ENCODE measurements around the gene TRAF6. TPM values are rescaled to one million over a fixed set of nuclear protein-coding genes. Genes with fewer than 3 reads are reported as not detected.
A peak's percentile ranks its signal among the peaks of the same experiment; 100 is the strongest.

TRAF6 gene
- total RNA-seq, 1 donor from 2014 or later = 10.9 TPM

GRCh38 chr11:36449561-36450096, 60.4 kb downstream of the TRAF6 start:
- DNase-seq = no peak
- H3K9me3 Mint-ChIP-seq = no peaks in the 10 kb centered on the region
- peaks cover 67% of the 10 kb centered on the region for H3K36me3 Mint-ChIP-seq (ENCODE audit: low read depth)
- H3K4me1 Mint-ChIP-seq = peaks cover 37% of the 10 kb centered on the region
- H3K4me3 Mint-ChIP-seq = peak overlapping the region; percentile 69
- peaks cover 3% of the 10 kb centered on the region for H3K27me3 Mint-ChIP-seq
- intact Hi-C loops (cut with micrococcal nuclease) = no loop called here
- peak overlapping the region; percentile 71 for H3K27ac Mint-ChIP-seq

- DNase-seq = no peak
- Mint-ChIP-seq H3K27me3 (peaks cover 4% of the 10 kb centered on the region), H3K27ac (no peak overlapping the region), H3K4me1 (peaks cover 30% of the 10 kb centered on the region), H3K9me3 (no peaks in the 10 kb centered on the region), H3K4me3 (no peak overlapping the region), H3K36me3 (ENCODE audit: low read depth) (peaks cover 74% of the 10 kb centered on the region)
- intact Hi-C loops (cut with micrococcal nuclease) = loop anchor here (1.0 kb wide), 1 partner anchor 44 kb away; no protein-coding TSS in a partner anchor
Measured at GRCh38 chr11:36447947-36448346, 62.1 kb downstream of the TRAF6 start.

DNA sequence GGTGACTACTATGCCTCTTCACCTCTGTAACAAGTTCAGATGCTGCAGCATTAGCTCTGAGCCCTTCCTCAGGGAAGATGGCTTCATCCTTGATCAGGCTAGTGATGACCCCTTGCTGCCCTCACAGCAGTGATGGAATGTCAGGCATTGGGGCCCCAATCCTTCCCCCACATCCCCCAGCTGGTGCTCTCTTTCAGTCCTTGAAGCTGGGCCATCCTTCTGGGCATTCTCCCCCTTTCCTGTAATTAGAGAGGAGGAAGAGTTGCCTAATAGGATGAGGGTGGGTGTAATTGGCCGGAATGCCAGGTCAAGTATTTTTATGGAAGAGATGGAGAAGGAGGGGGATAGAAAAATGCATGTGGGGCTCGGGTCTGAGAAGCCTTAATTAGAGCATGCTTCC, 62.6 kb downstream of the TRAF6 start:
- intact Hi-C loops (cut with micrococcal nuclease) = no loop called here
- H3K27me3 Mint-ChIP-seq = peaks cover 4% of the 10 kb centered on the region
- H3K36me3 Mint-ChIP-seq (ENCODE audit: low read depth) = peaks cover 77% of the 10 kb centered on the region
- no peak overlapping the region for H3K27ac Mint-ChIP-seq
- no peaks in the 10 kb centered on the region for H3K9me3 Mint-ChIP-seq
- H3K4me1 Mint-ChIP-seq = peaks cover 30% of the 10 kb centered on the region
- no peak for DNase-seq
- no peak overlapping the region for H3K4me3 Mint-ChIP-seq

DNA sequence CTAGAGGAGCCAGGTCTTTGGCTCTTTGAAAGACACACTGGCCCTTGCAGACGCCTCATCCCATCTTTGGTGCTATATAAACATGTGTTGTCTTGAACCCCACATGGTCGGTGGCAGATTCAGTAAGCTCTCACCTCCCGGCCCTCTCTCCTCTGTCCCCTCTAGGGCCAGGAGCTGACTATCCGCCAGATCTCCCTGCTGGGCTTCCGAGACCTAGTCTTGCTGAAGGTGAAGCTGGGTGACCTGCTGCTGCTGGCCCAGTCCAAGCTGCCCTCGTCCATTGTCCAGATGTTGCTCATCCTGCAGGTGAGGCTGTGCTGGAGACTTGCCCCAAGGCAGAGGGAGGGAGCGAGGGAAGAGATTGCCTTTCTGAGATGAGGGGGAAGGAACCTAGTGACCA, 63.9 kb downstream of the TRAF6 start:
- peaks cover 74% of the 10 kb centered on the region for H3K36me3 Mint-ChIP-seq (ENCODE audit: low read depth)
- no peaks in the 10 kb centered on the region for H3K9me3 Mint-ChIP-seq
- no peak overlapping the region for H3K4me3 Mint-ChIP-seq
- peaks cover 4% of the 10 kb centered on the region for H3K27me3 Mint-ChIP-seq
- DNase-seq = no peak
- intact Hi-C loops (cut with micrococcal nuclease) = no loop called here
- H3K4me1 Mint-ChIP-seq = peaks cover 25% of the 10 kb centered on the region
- no peak overlapping the region for H3K27ac Mint-ChIP-seq

DNA sequence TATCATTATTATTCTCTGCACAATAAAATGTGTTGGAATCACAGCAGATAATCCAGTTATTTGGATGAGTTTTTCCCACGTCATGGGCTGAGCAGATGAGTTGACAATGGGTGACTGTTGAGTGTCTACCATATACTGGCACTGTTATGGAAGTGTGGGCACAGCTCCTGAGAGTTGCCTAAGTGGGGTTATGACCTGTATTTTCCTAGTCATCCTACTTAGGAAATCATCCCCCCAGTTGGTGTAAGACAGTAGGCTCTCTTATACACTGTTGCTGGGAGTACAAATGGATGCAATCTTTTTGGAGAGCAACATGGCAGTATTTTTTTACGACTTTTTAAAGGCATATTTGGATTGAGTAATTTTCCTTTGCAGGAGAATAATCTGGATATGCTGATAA, 66.4 kb downstream of the TRAF6 start:
- H3K27ac Mint-ChIP-seq = no peak overlapping the region
- H3K9me3 Mint-ChIP-seq = peaks cover 7% of the 10 kb centered on the region
- DNase-seq = no peak
- H3K36me3 Mint-ChIP-seq (ENCODE audit: low read depth) = peaks cover 69% of the 10 kb centered on the region
- peaks cover 18% of the 10 kb centered on the region for H3K4me1 Mint-ChIP-seq
- intact Hi-C loops (cut with micrococcal nuclease) = loop anchor here (2.0 kb wide), 1 partner anchor 53 kb away; no protein-coding TSS in a partner anchor
- H3K4me3 Mint-ChIP-seq = no peak overlapping the region
- H3K27me3 Mint-ChIP-seq = peaks cover 4% of the 10 kb centered on the region

DNA sequence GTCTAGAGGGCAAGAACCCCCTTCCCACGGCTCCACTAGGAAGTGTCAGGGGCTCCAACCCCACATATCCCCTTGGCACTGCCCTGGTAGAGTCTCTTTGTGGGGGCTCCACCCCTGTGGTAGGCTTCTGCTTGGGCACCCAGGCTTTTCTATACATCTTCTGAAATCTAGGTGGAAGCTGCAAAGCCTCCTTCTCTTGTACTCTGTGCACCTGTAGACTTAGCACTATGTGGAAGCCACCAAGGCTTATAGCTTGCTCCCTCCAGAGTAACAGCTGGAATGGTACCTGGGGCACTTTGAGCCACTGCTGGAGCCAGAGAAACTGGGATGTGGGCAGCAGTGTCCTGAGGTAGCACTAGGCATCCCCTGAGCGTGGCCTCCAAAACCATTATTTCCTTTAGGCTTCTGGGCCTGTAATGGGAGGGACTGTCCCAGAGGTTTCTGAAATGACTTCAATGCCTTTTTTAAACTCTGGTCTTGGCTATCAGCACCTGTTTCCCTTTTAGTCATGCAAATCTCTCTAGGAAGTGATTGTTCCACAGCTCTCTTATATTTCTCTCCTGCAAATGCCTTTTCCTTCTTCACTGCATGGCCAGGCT, 68.4 kb downstream of the TRAF6 start:
- no peak overlapping the region for H3K27ac Mint-ChIP-seq
- peaks cover 18% of the 10 kb centered on the region for H3K4me1 Mint-ChIP-seq
- H3K9me3 Mint-ChIP-seq = peaks cover 7% of the 10 kb centered on the region
- H3K36me3 Mint-ChIP-seq (ENCODE audit: low read depth) = peaks cover 71% of the 10 kb centered on the region
- H3K27me3 Mint-ChIP-seq = peaks cover 4% of the 10 kb centered on the region
- intact Hi-C loops (cut with micrococcal nuclease) = loop anchor here (1.0 to 2.0 kb wide), 3 partner anchors 9 to 51 kb away; no protein-coding TSS in a partner anchor
- no peak for DNase-seq
- no peak overlapping the region for H3K4me3 Mint-ChIP-seq

DNA sequence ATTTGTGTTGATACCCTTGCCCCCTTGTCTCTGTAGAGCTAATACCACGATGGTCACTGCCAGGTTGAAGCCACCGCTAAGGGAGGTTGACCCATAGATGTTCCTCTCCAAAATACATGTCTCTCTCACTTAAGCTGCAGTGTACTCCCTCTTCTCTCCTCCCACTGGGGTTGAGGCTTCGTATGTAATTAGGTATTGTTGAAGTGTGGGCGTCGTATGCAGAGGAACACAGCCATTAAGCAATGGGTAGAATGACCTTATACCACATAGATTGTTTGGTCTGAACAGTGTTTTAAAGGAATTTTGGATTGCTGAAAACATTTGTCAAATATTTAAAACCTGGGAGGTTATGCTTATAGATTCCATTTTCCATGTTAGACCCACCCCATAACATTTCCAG, 71.9 kb downstream of the TRAF6 start:
- no peak overlapping the region for H3K4me3 Mint-ChIP-seq
- no peaks in the 10 kb centered on the region for H3K27me3 Mint-ChIP-seq
- H3K9me3 Mint-ChIP-seq = peaks cover 7% of the 10 kb centered on the region
- peaks cover 20% of the 10 kb centered on the region for H3K4me1 Mint-ChIP-seq
- H3K27ac Mint-ChIP-seq = no peak overlapping the region
- DNase-seq = no peak
- H3K36me3 Mint-ChIP-seq (ENCODE audit: low read depth) = peaks cover 75% of the 10 kb centered on the region
- intact Hi-C loops (cut with micrococcal nuclease) = no loop called here

- H3K36me3 Mint-ChIP-seq (ENCODE audit: low read depth) = peaks cover 77% of the 10 kb centered on the region
- H3K27me3 Mint-ChIP-seq = no peaks in the 10 kb centered on the region
- peaks cover 7% of the 10 kb centered on the region for H3K9me3 Mint-ChIP-seq
- no peak overlapping the region for H3K27ac Mint-ChIP-seq
- H3K4me1 Mint-ChIP-seq = peaks cover 15% of the 10 kb centered on the region
- no peak overlapping the region for H3K4me3 Mint-ChIP-seq
- no peak for DNase-seq
- intact Hi-C loops (cut with micrococcal nuclease) = no loop called here
Measured at GRCh38 chr11:36437413-36437812, 72.7 kb downstream of the TRAF6 start.

Other genes with a start within 250 kb of the TRAF6 start
- gene COMMD9, start 220.8 kb downstream of the TRAF6 start, total RNA-seq = 39.0 and 42.3 TPM in 2 replicates
- 52.3 and 54.5 TPM in 2 replicates for gene PRR5L, start 214.0 kb downstream of the TRAF6 start, total RNA-seq
- 0.14 TPM in 1 of 2 replicates, not detected in the other for gene RAG1, start 57.7 kb upstream of the TRAF6 start, total RNA-seq
- 1.1 and 1.7 TPM in 2 replicates for gene IFTAP, start 84.2 kb upstream of the TRAF6 start, total RNA-seq
- not detected in 2 replicates for gene RAG2, start 88.0 kb upstream of the TRAF6 start, total RNA-seq